Prostate gland (tissue), 2 donors: ENCODE data around the gene TENT5A. TPM values are rescaled to one million over a fixed set of nuclear protein-coding genes. Genes with fewer than 3 reads are reported as not detected.
"Not testable (repeated sequence)": the region's sequence is repeated elsewhere in the genome, so short reads cannot be mapped to it uniquely, and the experiment has no call there.

Source experiments
- DNase-seq: peaks from one replicate; pipeline ENCODE4 v3.0.0-alpha.2; 2019; ENCODE audit warnings: low spot score
- H3K27ac ChIP-seq, 2 donors: fragments of 200-600 bp; sonication (generic); 2 replicates each; pipeline ENCODE4 v1.5.1; 2017 to 2019
- H3K27me3 ChIP-seq: fragments of 200-600 bp; sonication (generic); replicated peaks from 2 replicates; pipeline ENCODE4 v1.5.1; 2019; ENCODE audit not compliant: insufficient read depth
- H3K36me3 ChIP-seq, 2 donors: fragments of 200-600 bp; sonication (generic); 1 replicate in 1 of 2; 2 replicates in 1 of 2; pipeline versions ENCODE4 v1.5.1 to v1.8.1; 2017 to 2019
- H3K4me1 ChIP-seq: fragments of 200-600 bp; sonication (generic); replicated peaks from 2 replicates; pipeline ENCODE4 v1.5.1; 2019
- H3K4me3 ChIP-seq, 2 donors: fragments of 200-600 bp; sonication (generic); 2 replicates each; pipeline ENCODE4 v1.5.1; 2017 to 2019
- H3K9me3 ChIP-seq: fragments of 200-600 bp; sonication (generic); 2 replicates; pipeline ENCODE4 v1.5.1; 2017
- POLR2A ChIP-seq: fragments of 450-650 bp; IDR thresholded peaks from one replicate; pipeline ENCODE4 v1.6.1; 2016; ENCODE audit warnings: antibody characterized with exemption, mild to moderate bottlenecking
- POLR2AphosphoS5 ChIP-seq: sonication (generic); formaldehyde crosslinking; IDR thresholded peaks from one replicate; pipeline ENCODE4 v1.6.1; 2017; ENCODE audit warnings: antibody characterized with exemption
- WGBS: methylation state at CpG from one replicate; pipeline ENCODE4 v1.1.5; 2018; 5-methylcytosine and 5-hydroxymethylcytosine counted together
- intact Hi-C: fragments of 100-400 bp; cut with DNase I; formaldehyde crosslinking; loops from one replicate; pipeline ENCODE4 v1.14.2; 2022
- total RNA-seq, 2 donors: library from RNA; depleted of rRNA; stranded (reverse); fragments of >200 nt; gene quantifications; one replicate each; pipeline ENCODE4 v1.1.0, GENCODE V29; 2016
- TF ChIP-seq, protein P1 (sequence below), 4 experiments: fragments of 200-600 bp in 2 of 4; fragments of 450-650 bp in 2 of 4; sonication (generic) in 2 of 4; IDR thresholded peaks; 1 replicate in 3 of 4; 2 replicates in 1 of 4; pipeline ENCODE4 v1.5.1; 2016 to 2019; ENCODE audit warnings: antibody characterized with exemption in 4 of 4, mild to moderate bottlenecking in 2 of 4, moderate library complexity in 2 of 4

The TENT5A gene
- total RNA-seq, 2 donors from 2014 or later: 11.9 to 12.0 TPM

DNA sequence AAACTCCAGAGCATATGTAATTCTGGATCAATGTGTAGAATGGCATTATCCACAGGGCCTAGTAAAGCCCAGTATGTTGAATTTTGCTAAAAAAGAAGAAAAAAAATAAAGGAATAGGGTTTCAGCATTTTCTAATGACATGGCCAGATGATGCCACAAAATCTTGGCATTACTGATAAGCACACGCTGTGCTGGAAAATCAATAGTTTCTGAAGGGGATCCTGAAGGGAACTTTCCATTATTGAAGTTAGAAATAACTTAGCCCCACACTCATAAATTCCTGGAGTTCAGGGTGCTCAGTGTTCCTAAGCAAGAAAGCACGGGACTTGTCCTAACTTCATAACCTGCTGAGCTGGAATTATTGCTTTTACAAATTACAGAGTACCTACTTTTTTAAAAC, 10.8 kb downstream of the TENT5A start:
- intact Hi-C loops: no loop called here
- 43% methylated on average over 2 of the region's 2 CpGs for WGBS
- H3K4me1 ChIP-seq: no peaks in the 10 kb centered on the region
- DNase-seq: no peak
- no peaks in the 10 kb centered on the region for H3K9me3 ChIP-seq
- no peak overlapping the region for H3K27ac ChIP-seq
- no peaks in the 10 kb centered on the region for H3K27me3 ChIP-seq
- no peak overlapping the region for H3K4me3 ChIP-seq
- TF ChIP-seq, protein P1, sequence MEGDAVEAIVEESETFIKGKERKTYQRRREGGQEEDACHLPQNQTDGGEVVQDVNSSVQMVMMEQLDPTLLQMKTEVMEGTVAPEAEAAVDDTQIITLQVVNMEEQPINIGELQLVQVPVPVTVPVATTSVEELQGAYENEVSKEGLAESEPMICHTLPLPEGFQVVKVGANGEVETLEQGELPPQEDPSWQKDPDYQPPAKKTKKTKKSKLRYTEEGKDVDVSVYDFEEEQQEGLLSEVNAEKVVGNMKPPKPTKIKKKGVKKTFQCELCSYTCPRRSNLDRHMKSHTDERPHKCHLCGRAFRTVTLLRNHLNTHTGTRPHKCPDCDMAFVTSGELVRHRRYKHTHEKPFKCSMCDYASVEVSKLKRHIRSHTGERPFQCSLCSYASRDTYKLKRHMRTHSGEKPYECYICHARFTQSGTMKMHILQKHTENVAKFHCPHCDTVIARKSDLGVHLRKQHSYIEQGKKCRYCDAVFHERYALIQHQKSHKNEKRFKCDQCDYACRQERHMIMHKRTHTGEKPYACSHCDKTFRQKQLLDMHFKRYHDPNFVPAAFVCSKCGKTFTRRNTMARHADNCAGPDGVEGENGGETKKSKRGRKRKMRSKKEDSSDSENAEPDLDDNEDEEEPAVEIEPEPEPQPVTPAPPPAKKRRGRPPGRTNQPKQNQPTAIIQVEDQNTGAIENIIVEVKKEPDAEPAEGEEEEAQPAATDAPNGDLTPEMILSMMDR (IDR thresholded peaks at IDR 0.05): no peak
- TF ChIP-seq POLR2A (no peak), POLR2AphosphoS5 (no peak)
- H3K36me3 ChIP-seq: no peaks in the 10 kb centered on the region

DNA sequence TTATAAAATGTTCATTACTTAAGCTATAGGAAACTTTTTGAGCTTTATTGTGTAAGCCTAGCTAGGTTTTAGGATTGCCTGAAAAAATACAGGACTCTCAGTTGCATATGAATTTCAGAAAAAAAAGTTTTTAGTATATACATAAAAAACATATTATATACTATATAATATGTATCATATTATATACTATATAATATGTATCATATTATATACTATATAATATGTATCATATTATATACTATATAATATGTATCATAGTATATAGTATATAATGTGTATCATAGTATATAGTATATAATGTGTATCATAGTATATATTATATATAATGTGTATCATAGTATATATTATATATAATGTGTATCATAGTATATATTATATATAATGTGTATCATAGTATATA, 11.9 kb downstream of the TENT5A start:
- not testable (repeated sequence) for H3K9me3 ChIP-seq

DNA sequence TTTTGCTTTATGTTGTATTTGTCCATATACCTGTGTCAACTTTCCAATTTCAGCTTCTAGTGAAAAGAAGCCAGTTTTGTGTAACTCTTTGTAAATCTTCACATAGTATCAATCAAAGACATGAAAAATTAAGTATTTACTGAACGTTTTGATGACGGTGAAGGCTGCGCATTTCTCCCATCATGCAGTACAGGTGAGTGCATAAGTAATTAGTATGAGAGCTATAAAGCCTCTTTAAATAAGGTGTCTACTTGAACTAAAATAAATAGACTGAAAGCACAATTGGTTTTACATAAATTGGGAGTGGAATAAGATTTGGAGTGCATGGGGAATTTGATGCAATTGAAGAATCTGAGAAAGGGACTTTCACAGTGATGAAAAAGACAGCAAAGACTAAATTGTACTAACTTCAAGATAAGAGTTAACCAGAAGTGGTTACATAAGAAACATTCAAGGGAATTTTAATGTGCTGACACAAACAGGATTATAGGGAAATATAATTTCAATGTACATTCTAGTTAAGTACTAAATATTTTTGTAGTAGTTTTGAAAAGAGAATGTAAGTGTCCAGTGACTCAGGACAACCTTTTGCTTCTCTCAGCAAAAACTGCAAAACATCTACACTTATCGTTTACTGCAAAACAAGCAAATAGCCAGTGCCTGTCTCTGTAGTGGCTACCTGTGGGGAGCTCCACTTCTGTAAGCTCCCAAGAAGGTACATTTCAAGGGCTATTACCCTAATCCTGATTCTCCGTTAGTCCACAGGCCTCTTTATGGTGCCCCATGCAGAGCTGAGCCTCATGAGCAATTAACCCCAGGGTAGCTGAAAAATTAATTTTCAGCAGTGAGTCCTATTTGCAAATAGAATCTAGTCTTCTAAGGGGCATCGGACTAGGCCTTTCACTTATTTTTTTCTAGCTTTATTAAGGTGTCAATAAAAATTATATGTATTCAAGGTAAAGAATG, 13.0 kb downstream of the TENT5A start:
- Histone ChIP-seq H3K27ac (no peak overlapping the region), H3K36me3 (no peaks in the 10 kb centered on the region), H3K27me3 (no peaks in the 10 kb centered on the region), H3K9me3 (no peaks in the 10 kb centered on the region), H3K4me3 (no peak overlapping the region), H3K4me1 (no peaks in the 10 kb centered on the region)
- DNase-seq: no peak
- WGBS: 84% methylated on average over 6 of the region's 6 CpGs
- intact Hi-C loops: no loop called here
- TF ChIP-seq POLR2AphosphoS5: no peak
- TF ChIP-seq, protein P1 (IDR thresholded peaks at IDR 0.05): no peak
- no peak for TF ChIP-seq POLR2A

More for the DNA sequence above, 11.9 kb downstream of the TENT5A start:
- intact Hi-C loops, H3K36me3 ChIP-seq, DNase-seq, H3K27me3 ChIP-seq, H3K27ac ChIP-seq, H3K4me1 ChIP-seq, H3K4me3 ChIP-seq: not testable (repeated sequence)

DNA sequence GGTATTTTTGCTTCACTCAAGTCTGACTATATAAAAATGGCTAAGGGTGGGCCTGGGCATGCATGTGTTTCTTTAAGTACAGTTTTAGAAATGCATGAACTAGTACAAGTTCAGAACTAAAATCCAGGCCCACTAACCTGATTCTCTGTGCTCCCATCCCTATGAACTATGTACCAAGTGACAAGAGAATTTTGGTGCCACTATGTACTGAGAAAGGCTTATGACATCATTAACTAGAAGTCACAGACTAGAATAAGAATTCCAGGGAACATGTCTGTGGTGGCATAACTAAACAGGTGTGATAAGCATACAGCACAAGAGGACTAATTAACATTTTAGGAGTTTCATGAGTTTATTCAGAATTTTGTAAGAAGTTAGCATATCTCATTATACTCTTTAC, 16.1 kb downstream of the TENT5A start:
- no peak for DNase-seq
- no peak overlapping the region for H3K4me3 ChIP-seq
- no peaks in the 10 kb centered on the region for H3K9me3 ChIP-seq
- no peak for TF ChIP-seq POLR2A
- TF ChIP-seq POLR2AphosphoS5: no peak
- TF ChIP-seq, protein P1 (IDR thresholded peaks at IDR 0.05): no peak
- no peaks in the 10 kb centered on the region for H3K4me1 ChIP-seq
- no peaks in the 10 kb centered on the region for H3K27me3 ChIP-seq
- H3K36me3 ChIP-seq: no peaks in the 10 kb centered on the region
- H3K27ac ChIP-seq: no peak overlapping the region
- intact Hi-C loops: no loop called here

DNA sequence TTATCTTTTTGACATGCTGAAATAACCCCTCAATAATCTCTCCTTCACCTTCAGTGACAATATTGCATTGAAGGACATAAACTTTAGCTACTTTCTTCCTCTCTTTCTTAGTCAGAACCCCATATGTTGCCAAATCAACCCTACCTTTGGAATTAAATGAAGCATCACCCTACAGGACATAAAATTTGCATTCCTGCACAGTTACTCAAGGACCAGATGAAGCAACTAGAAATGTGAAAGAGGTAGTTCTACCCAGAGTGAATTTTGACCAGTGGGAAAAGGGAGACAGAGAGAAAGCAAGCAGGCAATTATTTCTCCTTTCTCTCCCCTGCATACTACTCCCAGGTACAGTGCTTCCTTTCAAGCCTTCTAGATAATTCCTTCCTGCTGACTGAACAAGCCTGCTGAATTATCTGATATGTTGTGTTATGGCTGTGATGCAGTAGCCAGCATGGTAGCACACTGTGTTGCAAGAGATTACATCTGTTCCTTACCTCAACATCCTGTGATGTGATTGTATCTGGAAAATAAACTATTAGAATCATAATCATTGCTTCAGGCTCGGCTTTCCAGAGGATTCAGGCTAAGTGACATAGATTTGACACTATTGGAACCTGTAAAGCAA, 16.6 kb downstream of the TENT5A start:
- no peaks in the 10 kb centered on the region for H3K9me3 ChIP-seq
- DNase-seq: no peak
- no peak overlapping the region for H3K27ac ChIP-seq
- H3K4me1 ChIP-seq: no peaks in the 10 kb centered on the region
- no peak overlapping the region for H3K4me3 ChIP-seq
- TF ChIP-seq POLR2AphosphoS5 (no peak), POLR2A (no peak)
- TF ChIP-seq, protein P1 (IDR thresholded peaks at IDR 0.05): no peak
- WGBS: 63% methylated on average over 1 of the region's 1 CpG
- no peaks in the 10 kb centered on the region for H3K27me3 ChIP-seq
- H3K36me3 ChIP-seq: no peaks in the 10 kb centered on the region
- intact Hi-C loops: no loop called here
